HG03108 (cell line): ENCODE data around the gene DPY19L3.
"Not testable (repeated sequence)": the region's sequence is repeated elsewhere in the genome, so short reads cannot be mapped to it uniquely, and the experiment has no call there.

Source experiments
- ATAC-seq: cut with Tn5 transposase; IDR thresholded peaks from one replicate; pipeline ENCODE4 v1.9.1; 2021; ENCODE audit warnings: moderate library complexity; ENCODE audit not compliant: unreplicated experiment

The DPY19L3 gene

GRCh38 chr19:32498648-32499200 is 93.2 kb downstream of the DPY19L3 start:
- ATAC-seq: no peak

GRCh38 chr19:32512498-32512897 is 106.9 kb downstream of the DPY19L3 start:
- not testable (repeated sequence) for ATAC-seq

- ATAC-seq: no peak
These were observed 113.5 kb downstream of the DPY19L3 start for GRCh38 chr19:32519023-32519422.

- ATAC-seq: no peak
These were observed 117.4 kb downstream of the DPY19L3 start for GRCh38 chr19:32522967-32523366.

- no peak for ATAC-seq
These were observed 121.3 kb downstream of the DPY19L3 start for GRCh38 chr19:32526895-32527294.

- ATAC-seq: no peak
These were observed 125.2 kb downstream of the DPY19L3 start for GRCh38 chr19:32530773-32531172.

- ATAC-seq: no peak
These were observed 126.7 kb downstream of the DPY19L3 start for GRCh38 chr19:32532233-32532632.
